Activated CD4-positive, alpha-beta T cell treated with anti-CD3 and anti-CD28 coated beads, Interleukin-2, amount 50 U/mL, for 48 hours (primary cell): ENCODE data around the gene MPPE1.
"Not testable (repeated sequence)": the region's sequence is repeated elsewhere in the genome, so short reads cannot be mapped to it uniquely, and the experiment has no call there.

Experiments
- DNase-seq, 2 experiments: peaks; one replicate each; pipeline ENCODE4 v3.0.0-alpha.2; 2020

Gene MPPE1

GRCh38 chr18:11925800-11926481, 17.8 kb upstream of the MPPE1 start:
- no peak for DNase-seq

GRCh38 chr18:11923450-11923849, 15.3 kb upstream of the MPPE1 start:
- no peak for DNase-seq

GRCh38 chr18:11919522-11919921, 11.4 kb upstream of the MPPE1 start:
- not testable (repeated sequence) for DNase-seq

GRCh38 chr18:11916880-11917279, 8.8 kb upstream of the MPPE1 start:
- DNase-seq, result not testable (repeated sequence)

- DNase-seq, result no peak
These were observed 1.5 kb upstream of the MPPE1 start for GRCh38 chr18:11909591-11910026.

- DNase-seq, result no peak
These were observed 941 bp upstream of the MPPE1 start for GRCh38 chr18:11909061-11909455.

- DNase-seq, result no peak
These were observed 917 bp downstream of the MPPE1 start for GRCh38 chr18:11906926-11907874.

- no peak for DNase-seq
These were observed 1.9 kb downstream of the MPPE1 start for GRCh38 chr18:11906176-11906575.

GRCh38 chr18:11905613-11906012, 2.5 kb downstream of the MPPE1 start:
- DNase-seq, result no peak

- DNase-seq, result no peak
These were observed 5.4 kb downstream of the MPPE1 start for GRCh38 chr18:11902522-11903292.

- no peak for DNase-seq
These were observed 6.2 kb downstream of the MPPE1 start for GRCh38 chr18:11901826-11902438.

GRCh38 chr18:11899063-11899462, 9.1 kb downstream of the MPPE1 start:
- DNase-seq, result no peak

GRCh38 chr18:11897781-11898180, 10.3 kb downstream of the MPPE1 start:
- no peak for DNase-seq

GRCh38 chr18:11892438-11892837, 15.7 kb downstream of the MPPE1 start:
- not testable (repeated sequence) for DNase-seq

GRCh38 chr18:11891737-11892136, 16.4 kb downstream of the MPPE1 start:
- no peak for DNase-seq

- DNase-seq, result no peak
These were observed 18.8 kb downstream of the MPPE1 start for GRCh38 chr18:11889284-11889683.

GRCh38 chr18:11888726-11889125, 19.4 kb downstream of the MPPE1 start:
- no peak for DNase-seq

- DNase-seq, result no peak
These were observed 20.6 kb downstream of the MPPE1 start for GRCh38 chr18:11887328-11888128.

- no peak for DNase-seq
These were observed 21.5 kb downstream of the MPPE1 start for GRCh38 chr18:11886577-11887110.

- no peak for DNase-seq
These were observed 22.7 kb downstream of the MPPE1 start for GRCh38 chr18:11885278-11885947.
